Endodermal cell (in vitro differentiated cells): ENCODE data around the gene ID2. TPM values are rescaled to one million over a fixed set of nuclear protein-coding genes. Genes with fewer than 3 reads are reported as not detected.

ENCODE experiments used
- DNase-seq: peaks from one replicate; pipeline ENCODE4 v3.0.0-alpha.2; 2017
- H3K27ac ChIP-seq: 2 replicates; pipeline ENCODE4 v1.5.1; 2013; ENCODE audit warnings: mild to moderate bottlenecking, low read depth, low read length, moderate library complexity
- H3K27me3 ChIP-seq: 2 replicates; pipeline ENCODE4 v1.6.1; 2013; ENCODE audit warnings: mild to moderate bottlenecking, low read length, moderate library complexity; ENCODE audit not compliant: insufficient read depth, control insufficient read depth, poor library complexity, severe bottlenecking
- H3K36me3 ChIP-seq: 2 replicates; pipeline ENCODE4 v1.7.0; 2013; ENCODE audit warnings: mild to moderate bottlenecking, low read length, moderate library complexity; ENCODE audit not compliant: control insufficient read depth, insufficient read depth
- H3K4me1 ChIP-seq: one replicate; pipeline ENCODE4 v1.7.0; 2013; ENCODE audit warnings: low read length; ENCODE audit not compliant: control insufficient read depth, insufficient read depth
- H3K4me3 ChIP-seq: 2 replicates; pipeline ENCODE4 v1.5.1; 2013; ENCODE audit warnings: mild to moderate bottlenecking, low read length, moderate library complexity
- H3K9ac ChIP-seq: 2 replicates; pipeline ENCODE4 v1.6.1; 2013; ENCODE audit warnings: mild to moderate bottlenecking, low read length, moderate library complexity; ENCODE audit not compliant: poor library complexity, severe bottlenecking; ENCODE audit errors: extremely low read depth
- H3K9me3 ChIP-seq: 2 replicates; pipeline ENCODE4 v1.6.1; 2013; ENCODE audit warnings: mild to moderate bottlenecking, low read length, moderate library complexity; ENCODE audit not compliant: control insufficient read depth
- H3K27ac Mint-ChIP-seq: 2 replicates; pipeline ENCODE4 v1.8.0; 2020; ENCODE audit warnings: mixed read lengths
- H3K27me3 Mint-ChIP-seq: 2 replicates; pipeline ENCODE4 v1.8.0; 2021; ENCODE audit warnings: mild to moderate bottlenecking, mixed read lengths; ENCODE audit not compliant: insufficient read depth
- H3K36me3 Mint-ChIP-seq: 2 replicates; pipeline ENCODE4 v1.8.0; 2020; ENCODE audit warnings: low read depth, mixed read lengths
- H3K4me1 Mint-ChIP-seq: 2 replicates; pipeline ENCODE4 v1.8.0; 2020; ENCODE audit warnings: mixed read lengths
- H3K4me3 Mint-ChIP-seq: 2 replicates; pipeline ENCODE4 v1.8.0; 2020; ENCODE audit warnings: mild to moderate bottlenecking, moderate library complexity, mixed read lengths
- H3K9me3 Mint-ChIP-seq: 2 replicates; pipeline ENCODE4 v1.8.0; 2020; ENCODE audit warnings: mild to moderate bottlenecking, mixed read lengths
- WGBS, 2 experiments: methylation state at CpG; one replicate each; pipeline versions ENCODE4 v1.1.5 to v1.1.7; 2013; ENCODE audit warnings: missing lambda C conversion rate in 2 of 2, mixed read lengths in 1 of 2; ENCODE audit not compliant: insufficient coverage in 1 of 2, insufficient read length in 1 of 2; 5-methylcytosine and 5-hydroxymethylcytosine counted together
- total RNA-seq, 2 donors: library from RNA; stranded (reverse); fragmentation: NEBNext Ultra II Directional in 1 of 2; extraction: Animal tissue kit (Norgen Biotek cat#: 25700) in 1 of 2; gene quantifications; 2 replicates in 1 of 2; 3 replicates in 1 of 2; pipeline ENCODE4 v1.2.1, GENCODE V29; 2021
- TF ChIP-seq, protein P1 (sequence below): fragments of 200-600 bp; sonication (generic); conservative IDR thresholded peaks from 2 replicates; pipeline ENCODE4 v1.5.0; 2021; ENCODE audit warnings: antibody characterized with exemption, mild to moderate bottlenecking

The ID2 gene
- total RNA-seq, 2 donors from 2014 or later: 83.5 to 91.2 TPM

DNA sequence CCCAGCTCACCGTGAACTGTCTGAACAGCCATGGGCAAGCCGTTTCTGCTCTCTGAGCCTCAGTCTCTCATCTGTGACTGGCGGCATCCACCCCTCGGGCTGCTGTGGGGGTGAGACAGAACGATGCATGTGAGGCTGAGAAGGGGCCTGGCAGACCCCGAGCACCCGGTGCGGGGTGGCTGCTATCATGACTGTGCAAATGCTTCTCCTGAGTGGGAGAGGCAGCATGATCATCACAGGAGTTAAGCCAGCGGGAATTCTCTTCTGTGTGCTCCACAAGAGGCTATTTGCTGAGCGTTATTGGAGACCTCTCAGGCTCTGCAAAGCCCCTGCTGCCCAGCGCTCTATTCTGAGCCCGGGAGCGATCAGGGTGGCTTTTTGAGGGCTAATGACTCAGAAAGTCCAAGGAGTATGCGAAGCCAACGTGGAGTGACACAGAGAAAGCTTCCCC lies 45.8 kb upstream of the ID2 start:
- Histone ChIP-seq H3K27ac (peak overlapping the region; percentile 77), H3K4me3 (no peak overlapping the region), H3K36me3 (no peaks in the 10 kb centered on the region), H3K27me3 (peaks cover 8% of the 10 kb centered on the region), H3K9me3 (no peaks in the 10 kb centered on the region), H3K4me1 (peaks cover 10% of the 10 kb centered on the region), H3K9ac (no peak overlapping the region)
- TF ChIP-seq, protein P1, sequence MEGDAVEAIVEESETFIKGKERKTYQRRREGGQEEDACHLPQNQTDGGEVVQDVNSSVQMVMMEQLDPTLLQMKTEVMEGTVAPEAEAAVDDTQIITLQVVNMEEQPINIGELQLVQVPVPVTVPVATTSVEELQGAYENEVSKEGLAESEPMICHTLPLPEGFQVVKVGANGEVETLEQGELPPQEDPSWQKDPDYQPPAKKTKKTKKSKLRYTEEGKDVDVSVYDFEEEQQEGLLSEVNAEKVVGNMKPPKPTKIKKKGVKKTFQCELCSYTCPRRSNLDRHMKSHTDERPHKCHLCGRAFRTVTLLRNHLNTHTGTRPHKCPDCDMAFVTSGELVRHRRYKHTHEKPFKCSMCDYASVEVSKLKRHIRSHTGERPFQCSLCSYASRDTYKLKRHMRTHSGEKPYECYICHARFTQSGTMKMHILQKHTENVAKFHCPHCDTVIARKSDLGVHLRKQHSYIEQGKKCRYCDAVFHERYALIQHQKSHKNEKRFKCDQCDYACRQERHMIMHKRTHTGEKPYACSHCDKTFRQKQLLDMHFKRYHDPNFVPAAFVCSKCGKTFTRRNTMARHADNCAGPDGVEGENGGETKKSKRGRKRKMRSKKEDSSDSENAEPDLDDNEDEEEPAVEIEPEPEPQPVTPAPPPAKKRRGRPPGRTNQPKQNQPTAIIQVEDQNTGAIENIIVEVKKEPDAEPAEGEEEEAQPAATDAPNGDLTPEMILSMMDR: no peak
- no peaks in the 10 kb centered on the region for H3K9me3 Mint-ChIP-seq
- peak overlapping the region; percentile 26 for H3K4me3 Mint-ChIP-seq
- H3K27ac Mint-ChIP-seq: no peak overlapping the region
- no peak for DNase-seq
- H3K4me1 Mint-ChIP-seq: peaks cover 50% of the 10 kb centered on the region
- 70% methylated on average over 10 to 15 of the region's 15 CpGs for WGBS, 2 experiments
- H3K36me3 Mint-ChIP-seq: no peaks in the 10 kb centered on the region
- H3K27me3 Mint-ChIP-seq: peaks cover 5% of the 10 kb centered on the region

DNA sequence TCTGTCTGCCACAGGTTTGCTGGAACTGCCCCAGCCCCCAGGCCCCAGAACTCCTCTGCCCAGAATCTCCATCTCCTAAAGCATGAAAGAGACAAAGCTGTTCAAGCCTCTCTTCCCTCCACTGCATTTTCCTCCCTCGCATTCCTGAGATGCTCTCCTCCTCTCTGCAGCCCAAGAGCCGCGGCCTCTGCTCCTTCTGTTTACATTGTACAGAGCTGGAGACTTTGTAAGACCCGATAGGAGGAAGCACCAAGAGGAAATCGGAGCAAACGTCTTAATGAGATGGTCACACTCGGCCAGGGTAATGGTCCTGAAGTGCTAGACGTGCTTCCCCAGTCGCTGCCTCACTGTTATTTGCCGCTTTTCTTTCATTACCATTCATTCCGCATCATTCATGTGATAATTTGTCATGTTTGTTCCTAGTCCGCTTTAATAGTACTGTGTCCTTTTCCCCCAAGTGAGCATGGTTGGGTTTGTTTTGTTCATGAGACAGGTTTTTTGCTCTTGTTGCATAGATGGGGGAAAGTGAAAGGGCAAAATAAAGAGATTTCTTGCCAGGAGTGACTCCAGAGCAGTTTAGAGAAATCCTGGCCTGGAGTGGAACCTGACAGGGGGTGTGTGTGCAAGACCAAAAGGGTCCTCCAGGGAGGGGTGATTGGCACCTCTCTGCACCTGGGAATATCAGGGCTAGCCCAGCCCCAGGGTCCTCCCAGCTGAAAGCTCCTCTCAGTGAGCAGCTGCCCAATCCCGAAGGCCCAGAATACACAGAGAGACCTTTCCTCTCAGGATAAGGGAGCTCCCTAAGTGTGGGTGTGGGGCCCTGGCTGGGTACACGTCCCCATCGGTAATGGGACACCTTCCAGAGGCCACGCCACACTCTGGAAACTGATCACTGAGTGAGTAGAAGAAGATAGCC lies 44.9 kb upstream of the ID2 start:
- H3K27ac Mint-ChIP-seq: peak overlapping the region; percentile 65
- Histone ChIP-seq H3K9me3 (no peaks in the 10 kb centered on the region), H3K4me1 (peaks cover 10% of the 10 kb centered on the region), H3K27me3 (peaks cover 8% of the 10 kb centered on the region), H3K27ac (peak overlapping the region; percentile 77), H3K9ac (no peak overlapping the region), H3K36me3 (no peaks in the 10 kb centered on the region), H3K4me3 (no peak overlapping the region)
- H3K36me3 Mint-ChIP-seq: no peaks in the 10 kb centered on the region
- DNase-seq: peak; percentile 79
- WGBS, 2 experiments: 12 to 35% methylated on average over 9 to 16 of the region's 16 CpGs
- H3K9me3 Mint-ChIP-seq: no peaks in the 10 kb centered on the region
- TF ChIP-seq, protein P1: no peak
- H3K4me1 Mint-ChIP-seq: peaks cover 48% of the 10 kb centered on the region
- peaks cover 7% of the 10 kb centered on the region for H3K27me3 Mint-ChIP-seq
- H3K4me3 Mint-ChIP-seq: peak overlapping the region; percentile 26

DNA sequence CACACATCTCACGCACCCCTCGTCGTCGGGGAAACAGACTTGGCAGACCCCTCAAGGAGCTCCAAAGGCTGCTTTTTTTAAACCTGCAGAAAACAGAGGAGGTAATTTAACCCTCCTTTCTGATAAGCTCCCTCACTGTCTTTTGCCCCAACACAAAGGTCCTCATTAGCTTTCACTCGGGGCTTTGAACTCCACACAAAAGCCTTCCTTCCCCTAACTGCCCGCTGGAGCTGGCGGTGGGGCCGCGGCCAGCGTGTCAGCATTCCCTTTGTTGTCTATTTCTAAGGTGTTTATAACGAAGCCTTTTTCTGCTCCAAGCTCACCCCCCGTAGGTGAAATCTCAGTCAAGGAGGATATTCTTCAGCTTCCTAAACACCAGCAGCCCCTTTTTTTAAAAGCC lies 43.5 kb upstream of the ID2 start:
- H3K27me3 ChIP-seq: peaks cover 8% of the 10 kb centered on the region
- peaks cover 10% of the 10 kb centered on the region for H3K4me1 ChIP-seq
- TF ChIP-seq, protein P1: no peak
- WGBS, 2 experiments: 12 to 39% methylated on average over 3 to 12 of the region's 12 CpGs
- DNase-seq: peak; percentile 64
- H3K36me3 Mint-ChIP-seq: no peaks in the 10 kb centered on the region
- H3K27ac Mint-ChIP-seq: peak overlapping the region; percentile 4
- H3K9me3 Mint-ChIP-seq: no peaks in the 10 kb centered on the region
- peaks cover 47% of the 10 kb centered on the region for H3K4me1 Mint-ChIP-seq
- H3K36me3 ChIP-seq: no peaks in the 10 kb centered on the region
- H3K4me3 Mint-ChIP-seq: no peak overlapping the region
- no peak overlapping the region for H3K9ac ChIP-seq
- peaks cover 7% of the 10 kb centered on the region for H3K27me3 Mint-ChIP-seq
- peak overlapping the region; percentile 88 for H3K27ac ChIP-seq
- H3K9me3 ChIP-seq: no peaks in the 10 kb centered on the region
- H3K4me3 ChIP-seq: no peak overlapping the region
